NCI-H1694 (cell line): Measurements from ENCODE around the gene MTHFSD.
"Not testable (repeated sequence)": the region's sequence is repeated elsewhere in the genome, so short reads cannot be mapped to it uniquely, and the experiment has no call there.

Source experiments
- DNase-seq: peaks from one replicate; lab custom pipeline; 2025; lab: John Stamatoyannopoulos, UW

MTHFSD gene, protein sequence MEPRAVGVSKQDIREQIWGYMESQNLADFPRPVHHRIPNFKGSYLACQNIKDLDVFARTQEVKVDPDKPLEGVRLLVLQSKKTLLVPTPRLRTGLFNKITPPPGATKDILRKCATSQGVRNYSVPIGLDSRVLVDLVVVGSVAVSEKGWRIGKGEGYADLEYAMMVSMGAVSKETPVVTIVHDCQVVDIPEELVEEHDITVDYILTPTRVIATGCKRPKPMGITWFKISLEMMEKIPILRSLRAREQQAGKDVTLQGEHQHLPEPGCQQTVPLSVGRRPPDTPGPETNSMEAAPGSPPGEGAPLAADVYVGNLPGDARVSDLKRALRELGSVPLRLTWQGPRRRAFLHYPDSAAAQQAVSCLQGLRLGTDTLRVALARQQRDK

DNA sequence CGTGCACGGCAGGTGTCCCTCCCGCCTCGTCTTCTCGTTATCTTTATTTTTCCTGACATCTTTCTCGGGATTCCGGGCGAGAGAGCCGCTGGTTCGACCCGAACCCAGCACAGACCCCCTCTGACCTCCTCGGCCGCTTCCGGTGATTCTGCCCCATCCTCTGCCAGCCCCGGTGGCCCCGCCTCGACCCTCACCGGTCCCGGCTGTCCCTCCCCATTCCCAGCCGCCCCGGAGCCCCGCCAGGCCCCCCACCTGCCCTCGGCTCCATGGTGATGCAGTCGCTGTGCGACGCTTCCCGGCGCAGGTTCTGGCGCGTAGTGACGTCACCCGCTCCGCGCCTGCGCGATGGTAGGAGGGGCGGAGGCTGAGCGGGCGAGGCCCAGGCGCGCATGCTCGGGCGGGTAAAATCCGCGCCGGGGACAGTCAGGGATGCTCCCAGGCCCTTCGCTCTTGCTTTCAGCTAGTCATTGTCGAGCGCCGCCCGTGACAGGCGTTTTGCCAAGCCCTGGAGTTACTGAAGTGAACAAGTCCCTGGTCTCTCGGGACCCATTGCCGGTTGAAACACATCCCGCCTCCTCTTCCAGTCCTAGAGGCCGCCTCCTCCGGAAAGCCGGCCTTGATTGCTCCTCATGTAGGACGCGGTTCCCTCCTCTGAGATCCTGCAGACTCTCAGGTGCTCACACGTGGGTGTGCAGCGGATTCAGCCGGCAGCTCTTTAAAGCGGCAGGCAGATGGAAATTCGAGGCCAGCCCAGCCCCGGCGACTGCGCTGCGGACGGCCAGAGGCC is at the start of gene MTHFSD:
Gene MTHFSD, minus strand, starts transcription at position 319 of the 787 bp plus-strand sequence. Its CDS starts 51 bp downstream, at position 268.
- DNase-seq = peak; percentile 48

DNA sequence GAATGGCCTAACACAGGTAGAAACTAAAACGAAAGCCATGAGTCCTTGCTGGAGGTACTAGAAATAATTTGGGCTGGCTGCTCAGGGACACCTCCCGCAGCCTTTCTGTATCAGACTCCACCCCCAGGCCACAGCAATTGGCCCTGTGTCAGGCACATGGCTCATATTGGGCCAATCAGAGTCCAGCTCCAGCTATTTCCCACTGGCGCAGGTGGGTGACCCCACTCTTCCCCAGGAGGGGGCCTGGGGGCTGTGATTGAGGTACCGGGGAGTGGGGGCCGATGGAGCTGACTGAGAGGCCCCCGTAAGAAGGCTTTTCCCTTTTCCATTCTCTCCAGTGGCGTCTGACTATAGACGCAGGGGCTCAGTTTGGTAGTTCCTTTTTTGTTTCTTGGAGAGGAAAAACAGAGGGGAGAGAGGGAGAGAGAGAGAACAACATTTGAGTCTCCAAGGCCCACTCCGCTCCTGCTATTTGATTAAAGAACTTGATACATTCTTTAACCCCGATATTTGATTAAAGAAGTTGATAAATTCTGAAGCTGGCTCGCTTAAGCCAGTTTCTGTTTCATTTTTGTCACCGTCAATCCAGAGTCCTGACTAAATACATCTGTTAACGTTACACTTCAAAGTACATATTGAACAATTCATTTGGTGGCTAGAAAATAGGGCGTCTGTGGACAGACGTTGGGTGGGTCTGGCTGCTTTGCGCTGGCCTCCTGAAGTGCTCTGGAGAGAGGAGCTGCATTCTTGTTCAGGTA is 49.6 kb upstream of the MTHFSD start:
- no peak for DNase-seq

DNA sequence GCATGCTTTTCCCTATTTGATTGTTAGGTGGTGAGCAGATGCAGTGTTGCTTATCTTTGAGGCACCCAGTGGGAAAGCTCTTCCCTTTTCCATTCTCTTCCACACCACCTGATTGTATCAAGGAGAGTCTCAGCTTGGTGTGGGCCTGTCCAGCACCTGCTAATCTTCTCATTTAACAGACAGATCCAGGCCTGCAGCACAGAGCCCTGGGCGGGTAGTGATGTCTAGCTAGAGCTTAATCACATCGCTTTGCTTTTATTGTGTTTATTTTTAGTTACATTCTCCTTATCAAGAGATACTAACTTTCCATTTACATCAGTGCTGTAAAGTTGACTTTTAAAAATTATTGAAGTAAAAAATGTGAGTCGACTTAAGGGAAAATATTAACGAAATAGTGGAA is 47.5 kb upstream of the MTHFSD start:
- DNase-seq = no peak

DNA sequence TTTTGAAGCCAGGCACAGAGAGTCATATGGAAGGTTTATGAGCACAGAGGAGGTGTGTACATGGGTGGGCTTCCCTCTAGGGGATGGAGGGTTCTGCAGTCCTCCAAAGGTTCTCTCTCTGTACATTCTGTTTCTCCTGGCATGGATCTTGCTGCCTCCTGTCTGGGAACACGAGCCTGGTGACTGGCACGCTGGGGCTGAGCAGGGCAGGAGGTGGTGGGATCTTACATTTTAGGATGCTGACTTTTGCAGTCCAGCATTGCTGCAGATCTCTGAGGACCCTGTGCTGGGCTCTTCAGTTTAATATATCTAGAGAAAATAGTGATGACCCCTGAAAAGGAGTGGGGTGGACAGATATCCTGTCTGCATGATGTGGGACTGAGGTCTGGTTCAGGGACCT is 46.3 kb upstream of the MTHFSD start:
- no peak for DNase-seq

DNA sequence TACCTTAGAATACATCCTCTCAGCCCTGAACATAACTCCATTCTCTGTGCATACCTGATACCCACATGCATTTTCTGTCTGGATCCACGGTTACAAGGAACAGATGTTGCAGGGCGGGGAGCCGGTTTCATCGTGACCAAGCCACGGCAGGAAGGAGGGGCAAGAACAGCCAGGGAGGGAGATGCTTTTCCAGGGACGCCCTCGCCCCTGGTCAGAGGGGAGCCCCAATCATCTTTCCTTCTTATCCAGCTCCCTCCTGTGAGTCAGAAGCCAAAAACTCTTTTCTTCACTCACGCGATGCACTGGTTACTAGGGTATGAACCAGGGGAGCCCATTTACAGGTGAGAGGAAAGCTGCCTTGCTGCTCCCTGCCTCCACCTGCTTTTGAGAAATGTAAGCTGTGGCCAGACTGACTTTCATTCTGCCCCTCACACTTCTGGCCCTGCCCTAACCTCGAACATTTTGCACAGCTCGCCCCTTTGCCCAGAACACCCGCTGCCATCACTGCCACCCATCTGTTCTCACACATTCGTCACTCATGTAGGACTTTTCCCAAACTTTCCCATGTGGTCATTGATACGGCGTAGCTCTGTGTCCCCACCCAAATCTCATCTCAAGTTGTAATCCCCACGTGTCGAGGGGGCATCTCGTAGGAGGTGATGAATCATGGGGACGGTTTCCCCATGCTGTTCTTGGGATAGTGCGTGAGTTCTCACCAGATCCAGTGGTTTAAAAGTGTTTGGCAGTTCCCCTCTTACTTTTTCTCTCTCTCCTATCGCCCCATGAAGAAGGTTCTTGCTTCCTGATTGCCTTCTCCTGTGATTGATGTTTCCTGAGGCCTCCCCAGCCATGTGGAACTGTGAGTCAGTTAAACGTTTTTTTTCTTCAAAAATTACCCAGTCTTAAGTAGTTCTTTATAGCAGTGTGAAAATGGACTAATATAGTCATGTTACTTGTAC is 43.9 kb upstream of the MTHFSD start:
- no peak for DNase-seq

DNA sequence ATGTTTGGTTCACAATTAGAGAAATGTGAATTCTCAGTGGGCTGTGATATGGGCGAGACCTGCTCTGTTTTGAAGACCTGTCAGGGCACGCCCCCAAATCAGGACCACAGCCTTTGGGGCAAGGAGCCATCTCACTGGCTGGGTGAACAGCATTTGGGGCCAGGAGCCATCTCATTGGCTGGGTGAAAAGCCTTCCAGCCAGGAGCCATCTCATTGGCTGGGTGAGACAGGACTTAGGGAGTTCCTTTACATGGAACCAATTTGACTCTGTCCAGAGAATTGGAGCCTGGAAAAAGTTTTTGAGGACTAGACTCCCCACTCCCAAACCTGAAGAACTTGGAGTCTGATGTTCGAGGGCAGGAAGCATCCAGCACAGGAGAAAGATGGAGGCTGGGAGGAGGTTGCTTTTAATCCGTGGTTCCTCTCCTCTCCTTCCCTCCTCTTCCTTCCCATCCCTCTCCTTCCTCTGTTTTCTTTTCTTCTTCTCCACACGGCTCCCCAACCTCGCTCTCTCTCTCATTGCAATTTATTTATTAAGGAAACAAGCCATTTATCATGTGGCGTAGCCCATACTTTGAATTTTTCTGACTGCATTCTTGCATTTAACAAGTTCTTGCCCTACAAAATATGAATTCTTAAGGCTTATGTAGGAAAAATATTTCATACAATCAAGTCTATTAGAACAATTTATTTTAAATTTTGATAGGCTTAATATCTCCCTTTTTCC is 43.0 kb upstream of the MTHFSD start:
- DNase-seq = no peak

DNA sequence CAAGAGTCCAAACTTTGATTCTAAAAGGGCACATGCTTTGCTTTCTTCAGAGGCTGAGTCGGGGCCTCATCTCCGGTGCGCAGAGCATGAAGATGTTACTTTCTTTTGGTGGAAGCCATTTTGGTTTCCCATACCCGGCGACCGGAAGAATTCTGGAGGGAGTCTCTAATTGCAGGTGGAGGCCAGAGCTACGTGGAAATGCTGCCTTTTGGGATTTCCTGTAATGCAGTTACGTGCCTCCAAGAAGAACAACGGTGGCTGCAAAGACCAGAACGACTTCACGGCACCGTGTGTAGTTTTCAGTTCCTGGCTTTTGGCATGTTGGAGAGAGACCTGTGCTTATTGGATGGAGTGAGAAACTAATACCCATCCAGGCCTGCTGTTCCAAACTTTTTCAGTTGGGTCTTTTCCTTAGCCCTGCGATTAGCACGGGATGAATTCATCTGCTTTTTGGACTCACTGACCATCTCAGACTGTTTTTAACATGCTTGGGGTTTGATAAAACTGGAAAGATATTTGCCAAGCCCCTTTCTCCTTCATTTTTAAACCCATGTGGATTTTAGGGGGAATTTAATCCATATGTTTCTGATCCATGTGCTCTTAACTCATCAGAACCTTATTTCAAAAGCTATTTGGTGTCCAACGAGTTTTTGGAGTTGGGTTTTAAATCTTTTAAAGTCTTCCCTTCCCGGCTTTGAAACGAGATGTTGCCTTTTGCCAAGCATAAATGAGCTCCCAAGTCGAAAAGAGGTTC is 42.3 kb upstream of the MTHFSD start:
- no peak for DNase-seq

DNA sequence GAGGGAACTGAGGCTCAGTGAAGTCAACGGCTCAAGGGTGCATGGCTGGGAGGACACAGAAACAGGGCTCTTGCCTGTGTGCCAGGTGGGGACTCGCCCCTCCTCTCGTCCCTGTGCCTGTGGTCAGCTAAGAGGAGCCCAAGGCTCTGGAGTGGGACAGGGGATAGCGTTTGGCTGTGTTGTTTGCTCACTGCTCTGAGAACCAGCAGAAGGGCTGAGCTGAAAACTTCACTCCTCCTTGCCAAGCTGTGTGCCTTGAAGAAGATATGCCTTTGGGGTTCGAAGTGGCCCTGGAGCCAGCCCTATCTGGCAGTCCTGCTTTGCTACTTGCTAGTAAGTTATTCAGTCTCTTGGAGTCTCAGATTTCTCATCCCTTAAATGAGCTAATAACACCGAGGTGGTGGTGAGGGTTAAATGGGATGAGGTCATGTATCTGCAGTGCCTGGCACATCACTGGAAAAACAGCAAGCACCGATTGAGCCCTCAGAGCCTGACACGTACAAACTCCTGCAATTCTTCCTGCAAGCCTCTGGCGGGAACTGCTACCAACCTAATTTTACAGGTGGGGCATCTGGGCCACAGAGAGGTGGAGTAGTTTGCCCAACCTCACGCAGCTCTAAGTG is 41.1 kb upstream of the MTHFSD start:
- no peak for DNase-seq

DNA sequence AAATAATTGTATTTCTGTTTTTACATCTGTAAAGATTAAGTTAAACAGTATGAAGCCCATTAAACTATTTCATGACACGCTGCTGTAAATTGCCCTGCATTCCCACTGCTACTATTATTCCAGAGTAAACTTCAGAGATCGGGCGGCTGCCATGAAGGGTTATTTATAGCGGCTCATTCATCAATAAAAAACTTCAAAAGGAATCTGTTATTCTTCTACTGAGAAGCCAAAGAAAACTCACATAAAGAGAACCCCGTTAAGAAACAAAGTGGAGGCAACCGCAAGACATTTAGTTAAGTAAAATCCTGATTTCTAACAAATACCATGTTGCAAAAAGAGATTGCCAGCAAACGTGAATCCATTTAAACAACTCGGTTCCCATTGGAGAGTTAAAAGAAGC is 39.7 kb upstream of the MTHFSD start:
- DNase-seq = no peak

DNA sequence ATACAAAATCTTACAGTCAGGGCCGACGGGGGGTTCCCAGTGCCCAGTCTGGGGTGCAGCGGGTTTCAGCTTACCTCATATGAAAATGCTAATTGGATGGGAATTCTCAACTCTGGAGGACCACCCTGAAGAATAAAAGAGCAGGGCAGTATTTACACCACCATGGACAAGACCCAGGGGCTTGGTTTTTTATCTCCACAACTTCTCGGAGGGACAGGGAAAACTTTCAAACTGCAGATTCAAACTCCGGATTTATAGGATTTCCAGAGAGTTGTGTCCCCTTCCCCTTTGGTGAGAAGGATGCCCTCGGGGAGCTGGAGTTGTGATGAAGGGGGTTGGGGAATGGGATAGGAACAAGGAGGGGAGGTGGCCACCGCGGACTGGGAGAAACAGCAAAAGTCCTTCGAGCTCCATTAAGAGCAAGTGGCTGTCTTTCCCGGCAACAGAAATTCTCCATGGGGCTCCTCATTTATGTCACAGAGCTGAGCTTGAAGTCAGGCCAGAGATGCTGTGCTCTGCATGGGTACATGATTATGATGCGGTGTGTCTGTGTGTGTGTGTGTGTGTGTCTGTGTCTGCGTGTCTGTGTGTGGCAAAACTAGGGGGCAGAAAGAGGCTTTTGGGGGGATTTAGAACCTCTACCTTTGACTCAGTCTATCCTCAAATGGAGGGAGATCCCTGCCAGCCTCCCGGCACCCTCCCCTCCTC is 39.0 kb upstream of the MTHFSD start:
- no peak for DNase-seq

DNA sequence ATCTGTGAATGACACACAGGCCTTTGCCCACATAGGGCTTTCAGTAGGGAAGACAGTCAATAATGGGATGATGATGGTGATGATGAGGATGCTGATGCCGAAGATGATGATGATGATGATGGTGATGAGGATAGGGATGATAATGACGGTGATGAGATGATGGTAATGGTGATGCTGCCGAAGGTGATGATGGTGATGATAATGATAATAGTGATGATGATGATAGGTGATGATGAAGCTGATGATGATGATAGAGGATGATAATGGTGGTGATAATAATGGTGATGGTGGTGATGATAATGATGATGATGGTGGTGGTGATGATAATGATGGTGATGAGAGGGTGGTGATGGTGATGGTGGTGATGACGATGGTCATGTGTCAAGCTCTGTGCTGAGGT is 36.2 kb upstream of the MTHFSD start:
- no peak for DNase-seq

DNA sequence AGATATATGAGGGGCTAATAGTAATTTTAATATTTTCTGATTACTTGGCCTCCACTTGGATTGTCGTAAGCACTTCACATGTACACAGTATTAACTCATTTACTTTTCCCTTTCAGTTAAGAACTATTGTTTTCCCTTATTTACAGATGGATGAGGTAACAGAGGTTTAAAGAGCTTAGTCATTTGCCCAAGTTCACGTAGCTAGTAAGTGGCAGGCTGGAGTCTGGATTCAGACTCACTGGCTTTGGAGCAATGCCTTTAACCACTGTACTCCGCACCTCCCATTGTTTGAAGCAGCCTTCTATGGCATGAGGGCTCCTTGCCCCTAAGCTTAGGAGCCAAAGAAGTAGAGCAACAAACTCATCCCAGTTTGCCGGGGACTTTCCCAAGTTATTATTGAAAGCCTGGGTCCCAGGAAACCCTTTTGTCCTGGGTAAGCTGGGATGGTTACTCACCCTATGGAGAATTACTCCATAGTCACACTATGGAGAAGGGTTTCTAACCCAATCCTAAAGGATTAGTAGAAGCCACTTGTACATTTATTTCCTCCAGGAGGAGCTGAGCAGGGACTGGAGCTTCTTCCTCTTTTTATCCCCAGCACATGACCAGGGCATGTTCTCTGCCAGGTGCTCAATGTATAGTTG is 35.6 kb upstream of the MTHFSD start:
- DNase-seq = no peak

DNA sequence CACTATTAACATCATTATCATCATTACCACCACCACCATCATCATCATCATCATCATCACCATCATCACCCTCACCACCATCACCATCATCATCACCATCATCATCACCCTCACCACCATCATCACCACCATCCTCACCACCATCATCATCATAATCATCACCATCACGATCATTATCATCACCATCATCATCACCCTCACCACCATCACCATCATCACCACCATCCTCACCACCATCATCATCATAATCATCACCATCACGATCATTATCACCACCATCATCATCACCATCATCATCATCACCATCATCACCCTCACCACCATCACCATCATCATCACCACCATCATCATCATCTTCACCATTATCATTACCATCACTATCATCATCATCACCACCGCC is 32.9 kb upstream of the MTHFSD start:
- DNase-seq = not testable (repeated sequence)

DNA sequence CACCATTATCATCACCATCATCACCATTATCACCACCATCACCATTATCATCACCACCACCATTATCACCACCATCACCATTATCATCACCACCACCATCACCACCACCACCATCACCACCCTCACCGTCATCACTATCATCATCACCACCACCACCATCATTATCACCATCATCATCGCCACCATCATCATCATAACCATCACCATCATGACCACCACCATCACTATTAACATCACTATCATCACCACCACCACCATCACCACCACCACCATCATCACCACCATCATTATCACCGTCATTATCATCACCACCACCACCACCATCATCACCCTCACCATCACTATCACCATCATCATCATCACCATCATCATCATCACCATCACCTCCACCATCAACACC is 32.5 kb upstream of the MTHFSD start:
- DNase-seq = no peak

DNA sequence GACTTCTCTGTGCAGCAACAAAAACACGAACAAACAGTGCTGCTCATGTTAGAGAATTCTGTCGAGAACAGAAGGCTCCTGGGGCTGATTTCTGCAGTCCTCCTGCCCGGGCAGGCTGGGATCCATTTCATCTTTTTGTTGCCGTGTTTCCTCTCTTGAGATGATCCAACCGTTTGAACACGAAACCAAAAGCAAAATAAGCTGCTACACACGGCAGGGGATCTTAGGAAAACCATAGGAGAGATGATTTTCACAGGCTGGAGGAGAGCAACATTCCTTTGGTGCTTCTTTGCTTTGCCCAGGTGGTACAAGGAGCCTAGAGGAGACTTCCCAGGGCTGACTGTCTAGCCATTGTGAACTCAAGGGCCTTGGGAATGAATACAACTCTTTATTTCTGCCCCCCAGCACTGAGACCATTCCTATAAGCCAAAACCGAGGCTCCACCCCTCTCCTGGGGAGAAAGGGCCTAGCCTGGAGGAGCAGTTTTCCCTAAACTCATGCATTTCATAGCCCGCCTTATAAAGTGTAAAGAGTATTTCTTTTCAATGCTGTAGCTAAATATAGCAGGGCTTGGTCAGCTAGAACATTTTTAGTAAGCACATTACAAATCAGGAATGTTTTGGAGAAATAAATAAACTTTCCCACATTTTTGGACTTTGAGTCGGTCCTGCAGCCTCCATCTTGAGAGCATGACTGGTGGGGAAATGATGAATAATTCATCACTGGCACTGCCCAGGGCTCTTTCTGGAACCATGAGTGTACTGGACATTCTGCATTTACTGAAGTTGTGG is 31.0 kb upstream of the MTHFSD start:
- DNase-seq = no peak

DNA sequence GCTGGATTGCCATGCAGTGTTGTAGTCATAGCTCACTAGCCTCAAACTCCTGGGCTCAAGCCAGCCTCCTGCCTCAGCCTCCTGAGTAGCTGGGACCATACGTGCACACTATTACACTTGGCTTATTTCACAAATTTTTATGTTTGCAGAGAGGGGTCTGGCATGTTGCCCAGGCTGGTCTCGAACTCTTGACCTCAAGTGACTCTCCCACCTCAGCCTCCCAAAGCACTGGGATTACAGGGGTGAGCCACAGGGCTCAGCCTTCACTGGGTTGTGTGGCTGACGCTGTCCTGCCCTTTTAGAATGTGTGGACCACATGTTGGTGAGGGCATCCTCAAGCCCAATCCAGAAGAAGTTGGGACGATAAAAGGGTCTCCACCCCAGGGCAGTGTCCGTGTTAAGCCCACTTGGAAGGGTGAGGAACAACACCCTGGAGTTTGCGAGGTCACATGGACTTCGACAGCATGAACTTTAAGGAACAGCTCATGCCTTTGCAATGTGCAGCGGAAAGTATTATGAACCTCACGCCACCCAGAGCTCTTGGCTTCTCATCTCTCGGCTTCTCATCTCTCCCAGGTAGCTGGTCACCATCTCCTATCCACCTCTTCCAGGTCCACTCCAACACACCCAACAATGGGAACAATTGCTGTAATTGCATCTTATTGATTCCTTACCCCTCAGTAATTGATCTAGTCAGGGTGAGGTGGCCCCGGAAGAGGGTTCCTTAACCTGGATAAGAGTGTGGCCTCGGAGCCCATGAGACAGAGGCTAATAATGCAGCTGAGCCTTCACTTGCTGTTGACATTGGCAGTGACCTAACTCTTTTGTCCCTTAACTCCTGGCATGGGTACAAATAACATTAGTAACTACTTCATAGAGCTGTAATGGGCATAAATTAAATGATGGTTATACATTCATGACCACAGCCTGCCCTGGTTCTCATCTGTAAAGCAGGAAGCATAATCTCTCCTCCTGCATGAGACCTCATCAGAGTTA is 30.0 kb upstream of the MTHFSD start:
- DNase-seq = no peak
